Upper lobe of left lung (tissue), 6 donors: ENCODE data around the gene DGKG. TPM values are rescaled to one million over a fixed set of nuclear protein-coding genes. Genes with fewer than 3 reads are reported as not detected.

Source experiments
- ATAC-seq, 2 donors: fragments of 200-7000 bp; cut with Tn5 transposase; one replicate each; pipeline ENCODE4 v1.9.1; 2022; ENCODE audit warnings: mild to moderate bottlenecking in 2 of 2, moderate library complexity in 2 of 2; ENCODE audit not compliant: low FRiP score in 2 of 2
- DNase-seq, 2 donors: peaks; one replicate each; pipeline ENCODE4 v3.0.0-alpha.2; 2019 to 2020
- H3K27ac ChIP-seq, 4 donors: fragments of 200-600 bp; sonication (generic); one replicate each; pipeline ENCODE4 v1.5.1; 2016 to 2019
- H3K27me3 ChIP-seq, 4 donors: fragments of 200-600 bp; sonication (generic); one replicate each; pipeline ENCODE4 v1.5.1; 2017 to 2019
- H3K36me3 ChIP-seq, 4 donors: fragments of 200-600 bp; sonication (generic); one replicate each; pipeline ENCODE4 v1.5.1; 2016 to 2019
- H3K4me1 ChIP-seq, 4 donors: fragments of 200-600 bp; sonication (generic); one replicate each; pipeline ENCODE4 v1.5.1; 2018 to 2019
- H3K4me3 ChIP-seq, 4 donors: fragments of 200-600 bp; sonication (generic); one replicate each; pipeline ENCODE4 v1.5.1; 2017 to 2019; ENCODE audit warnings: mild to moderate bottlenecking in 2 of 4, moderate library complexity in 1 of 4
- H3K9me3 ChIP-seq, 4 donors: fragments of 200-600 bp; sonication (generic); one replicate each; pipeline ENCODE4 v1.5.1; 2018 to 2019
- EP300 ChIP-seq, 4 donors: sonication (generic); formaldehyde crosslinking; IDR thresholded peaks; one replicate each; pipeline ENCODE4 v1.5.1; 2017; ENCODE audit warnings: antibody characterized with exemption in 4 of 4, control low read depth in 2 of 4
- POLR2A ChIP-seq, 4 donors: fragments of 450-650 bp; IDR thresholded peaks; one replicate each; pipeline ENCODE4 v1.5.1; 2016 to 2017; ENCODE audit warnings: antibody characterized with exemption in 4 of 4, mild to moderate bottlenecking in 2 of 4
- POLR2AphosphoS5 ChIP-seq, 2 donors: sonication (generic); formaldehyde crosslinking; IDR thresholded peaks; one replicate each; pipeline ENCODE4 v1.5.1; 2017; ENCODE audit warnings: antibody characterized with exemption in 2 of 2
- WGBS, 2 donors: methylation state at CpG; one replicate each; pipeline ENCODE4 v1.1.5; 2017 to 2018; 5-methylcytosine and 5-hydroxymethylcytosine counted together
- total RNA-seq, 6 donors: library from RNA; depleted of rRNA in 4 of 6; stranded (reverse); fragments of >200 nt in 4 of 6; gene quantifications; one replicate each; pipeline versions ENCODE4 v1.1.0 to v1.2.1, GENCODE V29; 2016 to 2021
- TF ChIP-seq, protein P1 (sequence below), 6 experiments: fragments of 450-650 bp in 4 of 6; fragments of 200-600 bp in 2 of 6; sonication (generic) in 2 of 6; IDR thresholded peaks; one replicate each; pipeline ENCODE4 v1.5.1; 2016 to 2019; ENCODE audit warnings: antibody characterized with exemption in 6 of 6
- donor health status: DM: no; HTN: no; CAD: no; lungs with moderate emphysema.
- donor health status: DM: no; HTN: yes; CAD: no; lungs with severe emphysema.

Gene DGKG
- total RNA-seq, 6 donors from 2014 or later, result 4.4 to 32.5 (median 6.5) TPM

DNA sequence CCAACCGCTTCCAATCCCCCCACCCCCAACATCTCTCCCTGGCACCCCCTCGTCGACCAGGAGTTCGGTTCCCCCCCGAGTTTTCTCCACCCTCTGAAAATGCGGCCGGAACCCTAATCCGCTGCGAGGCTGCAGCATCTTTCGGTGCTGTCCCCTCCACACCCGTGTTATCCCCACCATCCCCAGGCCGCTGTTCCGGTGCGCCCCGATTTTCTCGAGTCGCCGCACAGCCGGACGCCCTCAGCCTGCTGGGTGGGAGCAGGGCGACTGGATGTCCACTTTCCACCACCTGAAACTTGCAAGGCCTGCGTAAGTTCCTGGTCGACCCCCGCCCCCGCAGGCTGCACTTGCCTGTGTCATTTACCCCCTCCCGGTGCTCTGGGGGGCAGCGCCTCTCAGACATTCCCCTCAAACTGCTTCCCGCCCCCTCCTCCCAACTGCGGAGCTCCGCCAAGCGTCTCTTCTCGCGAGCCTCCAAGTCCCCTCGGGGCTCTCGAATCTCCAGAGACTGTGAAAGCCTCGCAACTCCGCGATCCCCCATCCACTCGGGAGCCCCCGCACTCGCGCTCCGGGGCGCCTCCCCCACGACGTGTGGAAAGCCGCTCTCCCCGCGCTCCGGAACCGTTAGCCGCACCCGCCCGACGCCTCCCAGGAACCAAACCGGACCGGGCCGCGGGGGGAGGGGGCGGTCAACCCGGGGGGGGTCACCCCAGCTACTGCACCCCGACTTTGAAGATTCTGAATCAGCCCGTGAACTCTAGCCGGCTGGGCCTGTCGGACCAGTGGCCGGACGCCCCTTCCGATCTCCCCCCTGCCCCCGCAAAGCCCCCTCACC lies 253.7 kb downstream of the DGKG start:
- H3K4me1 ChIP-seq, result peaks cover 23 to 50% (median 36%) of the 10 kb centered on the region in 4 donors
- WGBS, 2 donors, result 0 to 1% methylated on average over 6 to 62 of the region's 69 CpGs
- peak overlapping the region; percentile 73 to 90 (median 82) for H3K27ac ChIP-seq
- DNase-seq (peak; percentile 32 to 91), ATAC-seq (no peak)
- H3K4me3 ChIP-seq, result peak overlapping the region; percentile 26 to 88 (median 76)
- H3K9me3 ChIP-seq, result no peaks in the 10 kb centered on the region
- TF ChIP-seq POLR2AphosphoS5 (IDR thresholded peaks at IDR 0.05) (no peak), EP300 (IDR thresholded peaks at IDR 0.05) (no peak), POLR2A (IDR thresholded peaks at IDR 0.05) (no peak)
- TF ChIP-seq, protein P1, sequence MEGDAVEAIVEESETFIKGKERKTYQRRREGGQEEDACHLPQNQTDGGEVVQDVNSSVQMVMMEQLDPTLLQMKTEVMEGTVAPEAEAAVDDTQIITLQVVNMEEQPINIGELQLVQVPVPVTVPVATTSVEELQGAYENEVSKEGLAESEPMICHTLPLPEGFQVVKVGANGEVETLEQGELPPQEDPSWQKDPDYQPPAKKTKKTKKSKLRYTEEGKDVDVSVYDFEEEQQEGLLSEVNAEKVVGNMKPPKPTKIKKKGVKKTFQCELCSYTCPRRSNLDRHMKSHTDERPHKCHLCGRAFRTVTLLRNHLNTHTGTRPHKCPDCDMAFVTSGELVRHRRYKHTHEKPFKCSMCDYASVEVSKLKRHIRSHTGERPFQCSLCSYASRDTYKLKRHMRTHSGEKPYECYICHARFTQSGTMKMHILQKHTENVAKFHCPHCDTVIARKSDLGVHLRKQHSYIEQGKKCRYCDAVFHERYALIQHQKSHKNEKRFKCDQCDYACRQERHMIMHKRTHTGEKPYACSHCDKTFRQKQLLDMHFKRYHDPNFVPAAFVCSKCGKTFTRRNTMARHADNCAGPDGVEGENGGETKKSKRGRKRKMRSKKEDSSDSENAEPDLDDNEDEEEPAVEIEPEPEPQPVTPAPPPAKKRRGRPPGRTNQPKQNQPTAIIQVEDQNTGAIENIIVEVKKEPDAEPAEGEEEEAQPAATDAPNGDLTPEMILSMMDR (IDR thresholded peaks at IDR 0.05), result no peak
- no peaks in the 10 kb centered on the region for H3K36me3 ChIP-seq
- H3K27me3 ChIP-seq, result no peaks in the 10 kb centered on the region

DNA sequence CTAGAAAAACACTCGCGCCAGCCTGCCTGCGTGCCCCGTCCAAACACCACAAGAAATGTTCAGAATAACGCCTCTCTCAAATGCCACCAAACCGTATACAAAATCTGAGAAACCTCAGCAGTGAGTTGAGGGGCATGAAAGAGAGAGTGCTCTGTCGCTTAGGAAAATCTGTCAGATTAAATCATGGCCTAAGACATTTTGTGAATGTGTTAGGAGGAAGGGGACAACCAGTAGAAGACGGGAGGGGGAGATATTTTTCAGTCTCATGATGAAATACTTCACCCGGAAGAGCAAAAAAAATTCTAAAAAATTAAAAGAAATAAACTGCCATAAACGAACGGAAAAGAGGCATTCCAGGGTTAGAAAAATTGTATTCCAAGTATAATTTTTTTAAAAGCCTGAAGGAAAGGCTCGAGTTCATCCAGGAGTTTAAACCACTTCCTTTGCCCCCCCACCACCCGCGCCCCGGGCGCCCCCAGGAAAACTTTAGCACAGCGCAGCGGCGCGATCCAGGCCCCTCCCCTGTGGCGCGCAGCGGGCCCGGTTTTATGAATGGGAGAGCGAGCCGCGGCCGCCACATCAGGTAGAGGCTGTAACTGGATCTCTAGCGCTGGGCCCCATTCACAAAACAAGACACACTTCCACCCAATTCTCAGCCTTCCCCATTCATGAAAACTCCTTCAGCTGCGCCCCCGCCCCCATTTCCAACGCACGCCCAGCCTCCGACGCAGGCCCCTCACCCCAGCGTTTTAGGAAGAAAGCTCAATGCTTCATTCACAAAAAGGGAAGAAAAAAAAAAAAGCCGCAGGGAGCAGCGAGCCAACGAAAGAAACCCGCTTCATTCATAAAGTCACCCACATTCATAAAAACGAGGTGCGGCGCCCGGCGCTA lies 254.6 kb downstream of the DGKG start:
- peak; percentile 74 to 91 for DNase-seq
- Histone ChIP-seq H3K4me1 (peaks cover 23 to 50% (median 36%) of the 10 kb centered on the region in 4 donors), H3K9me3 (no peaks in the 10 kb centered on the region), H3K4me3 (peak overlapping the region; percentile 26 to 88 (median 76)), H3K27me3 (no peaks in the 10 kb centered on the region), H3K27ac (peak overlapping the region; percentile 73 to 90 (median 82)), H3K36me3 (no peaks in the 10 kb centered on the region)
- WGBS, 2 donors, result 1 to 2% methylated on average over 40 to 44 of the region's 45 CpGs
- TF ChIP-seq POLR2A (IDR thresholded peaks at IDR 0.05), result no peak
- TF ChIP-seq POLR2AphosphoS5 (IDR thresholded peaks at IDR 0.05), result peak in 1 of 2 donors; percentile 51
- TF ChIP-seq, protein P1 (IDR thresholded peaks at IDR 0.05), result no peak
- ATAC-seq, result peak in 1 of 2 donors; percentile 22

DNA sequence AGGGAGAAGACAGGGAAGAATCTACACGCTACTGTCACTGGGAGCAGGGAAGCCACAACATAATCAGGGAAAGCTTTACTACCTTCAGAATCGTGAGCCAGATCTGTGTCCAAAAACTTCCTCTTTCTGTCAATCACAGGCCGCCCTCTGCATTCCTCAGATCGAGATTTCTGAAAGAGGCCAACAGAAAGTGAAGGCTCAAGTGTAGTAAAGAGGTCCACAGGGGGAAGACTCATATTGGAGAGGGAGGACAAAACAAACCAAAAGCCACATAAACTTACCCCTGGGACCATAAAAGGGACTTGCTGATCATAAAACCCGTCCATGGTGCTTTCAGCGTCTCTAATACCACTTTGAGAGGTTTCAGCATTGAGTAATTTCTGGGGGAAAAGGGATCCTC lies 256.5 kb downstream of the DGKG start:
- DNase-seq (no peak), ATAC-seq (no peak)
- H3K4me3 ChIP-seq, result peak overlapping the region in 1 of 4 donors; percentile 81
- H3K9me3 ChIP-seq, result no peaks in the 10 kb centered on the region
- 48 to 59% methylated on average over 6 of the region's 6 CpGs for WGBS, 2 donors
- H3K4me1 ChIP-seq, result peaks cover 18 to 45% (median 29%) of the 10 kb centered on the region in 4 donors
- peak overlapping the region in 1 of 4 donors; percentile 15 for H3K27ac ChIP-seq
- TF ChIP-seq EP300 (IDR thresholded peaks at IDR 0.05) (no peak), POLR2A (IDR thresholded peaks at IDR 0.05) (no peak), POLR2AphosphoS5 (IDR thresholded peaks at IDR 0.05) (no peak)
- TF ChIP-seq, protein P1 (IDR thresholded peaks at IDR 0.05), result no peak
- no peaks in the 10 kb centered on the region for H3K27me3 ChIP-seq
- H3K36me3 ChIP-seq, result no peaks in the 10 kb centered on the region

DNA sequence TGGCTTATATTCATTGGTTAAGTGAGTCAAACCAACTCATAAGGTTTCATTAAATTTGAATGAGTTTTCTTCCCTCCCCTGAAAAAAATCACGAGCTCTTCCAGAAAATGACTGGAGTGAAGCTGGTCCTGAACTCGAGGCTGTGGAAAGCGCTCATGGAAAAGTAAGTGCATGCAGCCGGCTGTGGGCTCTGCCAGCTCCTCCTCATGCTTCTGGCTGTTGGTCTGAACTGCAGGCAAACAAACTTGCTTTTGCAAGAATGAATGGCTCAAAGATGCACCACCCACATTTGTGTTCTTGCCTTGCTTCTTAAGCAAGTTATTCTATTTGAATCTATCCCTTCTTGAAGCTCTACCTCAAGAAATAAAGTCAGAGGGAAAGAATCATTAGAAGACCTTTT lies 259.3 kb downstream of the DGKG start:
- H3K27ac ChIP-seq, result no peak overlapping the region

More for the DNA sequence above, 259.3 kb downstream of the DGKG start:
- Histone ChIP-seq H3K27me3 (no peaks in the 10 kb centered on the region), H3K4me1 (peaks cover 24 to 38% (median 32%) of the 10 kb centered on the region in 4 donors), H3K4me3 (no peak overlapping the region), H3K9me3 (no peaks in the 10 kb centered on the region), H3K36me3 (no peaks in the 10 kb centered on the region)
- DNase-seq (no peak), ATAC-seq (no peak)
- no peak for TF ChIP-seq EP300 (IDR thresholded peaks at IDR 0.05)
- no peak for TF ChIP-seq POLR2A (IDR thresholded peaks at IDR 0.05)
- TF ChIP-seq POLR2AphosphoS5 (IDR thresholded peaks at IDR 0.05), result no peak
- TF ChIP-seq, protein P1 (IDR thresholded peaks at IDR 0.05), result no peak
- 59 to 61% methylated on average over 4 of the region's 4 CpGs for WGBS, 2 donors
